Sigmoid colon (tissue), 7 donors: Measurements from ENCODE around the gene CCDC169. TPM values are rescaled to one million over a fixed set of nuclear protein-coding genes. Genes with fewer than 3 reads are reported as not detected.

Experiments
- DNase-seq: peaks from one replicate; pipeline ENCODE4 v3.0.0-alpha.2; 2019
- H3K27ac ChIP-seq, 4 donors: fragments of 200-600 bp; sonication (generic); one replicate each; pipeline ENCODE4 v1.5.1; 2016 to 2019; ENCODE audit warnings: mild to moderate bottlenecking in 1 of 4
- H3K27me3 ChIP-seq, 3 donors: fragments of 200-600 bp; sonication (generic); one replicate each; pipeline ENCODE4 v1.5.1; 2019; ENCODE audit warnings: mild to moderate bottlenecking in 1 of 3
- H3K36me3 ChIP-seq, 4 donors: fragments of 200-600 bp; sonication (generic); one replicate each; pipeline ENCODE4 v1.5.1; 2016 to 2019
- H3K4me1 ChIP-seq, 4 donors: fragments of 200-600 bp; sonication (generic); one replicate each; pipeline ENCODE4 v1.5.1; 2017 to 2019
- H3K4me3 ChIP-seq, 4 donors: fragments of 200-600 bp; sonication (generic); one replicate each; pipeline ENCODE4 v1.5.1; 2017 to 2019; ENCODE audit warnings: mild to moderate bottlenecking in 2 of 4, moderate library complexity in 1 of 4
- H3K9me3 ChIP-seq, 4 donors: fragments of 200-600 bp in 3 of 4; sonication (generic) in 3 of 4; one replicate each; pipeline versions ENCODE4 v1.5.1 to v1.6.1; 2013 to 2019
- CTCF ChIP-seq, 4 experiments: fragments of 450-650 bp in 3 of 4; fragments of 200-600 bp in 1 of 4; IDR thresholded peaks; one replicate each; pipeline ENCODE4 v1.5.1; 2016 to 2019; ENCODE audit warnings: antibody characterized with exemption in 4 of 4, mild to moderate bottlenecking in 3 of 4, moderate library complexity in 2 of 4
- EP300 ChIP-seq, 4 donors: sonication (generic); formaldehyde crosslinking; IDR thresholded peaks; one replicate each; pipeline ENCODE4 v1.6.1; 2017; ENCODE audit warnings: antibody characterized with exemption in 4 of 4
- POLR2A ChIP-seq, 2 donors: fragments of 450-650 bp; IDR thresholded peaks; one replicate each; pipeline ENCODE4 v1.6.1; 2016; ENCODE audit warnings: antibody characterized with exemption in 2 of 2, mild to moderate bottlenecking in 2 of 2, moderate library complexity in 2 of 2
- POLR2AphosphoS5 ChIP-seq, 4 donors: sonication (generic); formaldehyde crosslinking; IDR thresholded peaks; one replicate each; pipeline ENCODE4 v1.6.1; 2017; ENCODE audit warnings: antibody characterized with exemption in 4 of 4
- WGBS, 2 donors: extraction: QIAGEN DNeasy Blood & Tissue Kit; methylation state at CpG; one replicate each; pipeline ENCODE4 v1.1.7; 2013; 5-methylcytosine and 5-hydroxymethylcytosine counted together
- intact Hi-C: fragments of 100-400 bp; cut with DNase I; formaldehyde crosslinking; loops from one replicate; pipeline ENCODE4 v1.15.1; 2023
- polyA plus RNA-seq, 3 donors: library from polyadenylated mRNA; stranded (reverse); fragments of 200-250 nt; gene quantifications; one replicate each; pipeline ENCODE4 v1.2.3, GENCODE V29; 2013
- total RNA-seq, 4 donors: library from RNA; depleted of rRNA; stranded (reverse); fragments of >200 nt; gene quantifications; one replicate each; pipeline ENCODE4 v1.1.0, GENCODE V29; 2016
- donor health status: healthy with polysubstance abuse.
- donor health status: Bipolar disorder and iron deficiency.
- donor health status: healthy.

CCDC169 gene
- total and polyA plus RNA-seq, 7 donors, result 0.42 to 12.5 (median 3.0) TPM; not detected in 2

- no peak for DNase-seq
- TF ChIP-seq CTCF (IDR thresholded peaks at IDR 0.05) (no peak), POLR2AphosphoS5 (IDR thresholded peaks at IDR 0.05) (no peak), POLR2A (IDR thresholded peaks at IDR 0.05) (no peak), EP300 (IDR thresholded peaks at IDR 0.05) (no peak)
- no peaks in the 10 kb centered on the region for H3K27me3 ChIP-seq
- intact Hi-C loops, result no loop called here
- H3K27ac ChIP-seq, result no peak overlapping the region
- no peak overlapping the region for H3K4me3 ChIP-seq
- H3K36me3 ChIP-seq, result peaks cover 0 to 17% (median 4%) of the 10 kb centered on the region in 4 donors
- peaks cover 0 to 4% (median 1%) of the 10 kb centered on the region in 4 donors for H3K9me3 ChIP-seq
- H3K4me1 ChIP-seq, result no peaks in the 10 kb centered on the region
Observed at GRCh38 chr13:36248700-36249099, 48.9 kb downstream of the CCDC169 start.

- TF ChIP-seq POLR2A (IDR thresholded peaks at IDR 0.05) (no peak), POLR2AphosphoS5 (IDR thresholded peaks at IDR 0.05) (no peak), CTCF (IDR thresholded peaks at IDR 0.05) (no peak), EP300 (IDR thresholded peaks at IDR 0.05) (no peak)
- Histone ChIP-seq H3K36me3 (peaks cover 0 to 17% (median 4%) of the 10 kb centered on the region in 4 donors), H3K27ac (no peak overlapping the region), H3K9me3 (peaks cover 0 to 4% (median 1%) of the 10 kb centered on the region in 4 donors), H3K4me1 (no peaks in the 10 kb centered on the region), H3K4me3 (no peak overlapping the region), H3K27me3 (no peaks in the 10 kb centered on the region)
- 55 to 63% methylated on average over 1 of the region's 1 CpG for WGBS, 2 donors
- intact Hi-C loops, result no loop called here
- no peak for DNase-seq
Observed at GRCh38 chr13:36244990-36245389, 52.6 kb downstream of the CCDC169 start.

- Histone ChIP-seq H3K4me3 (no peak overlapping the region), H3K27me3 (no peaks in the 10 kb centered on the region), H3K9me3 (peaks cover 0 to 4% (median 1%) of the 10 kb centered on the region in 4 donors), H3K4me1 (no peaks in the 10 kb centered on the region), H3K36me3 (peaks cover 0 to 17% (median 4%) of the 10 kb centered on the region in 4 donors), H3K27ac (no peak overlapping the region)
- WGBS, 2 donors, result 70 to 77% methylated on average over 2 of the region's 2 CpGs
- intact Hi-C loops, result no loop called here
- TF ChIP-seq EP300 (IDR thresholded peaks at IDR 0.05), result no peak
- no peak for TF ChIP-seq CTCF (IDR thresholded peaks at IDR 0.05)
- no peak for TF ChIP-seq POLR2AphosphoS5 (IDR thresholded peaks at IDR 0.05)
- TF ChIP-seq POLR2A (IDR thresholded peaks at IDR 0.05), result no peak
- no peak for DNase-seq
Observed at GRCh38 chr13:36244073-36244472, 53.5 kb downstream of the CCDC169 start.

- H3K9me3 ChIP-seq, result peaks cover 0 to 4% (median 1%) of the 10 kb centered on the region in 4 donors
- no peak overlapping the region for H3K27ac ChIP-seq
- H3K4me3 ChIP-seq, result no peak overlapping the region
- no peak for DNase-seq
- intact Hi-C loops, result no loop called here
- 88 to 91% methylated on average over 2 of the region's 2 CpGs for whole genome bisulfite sequencing, 2 donors
- H3K27me3 ChIP-seq, result no peaks in the 10 kb centered on the region
- no peak for TF ChIP-seq POLR2A (IDR thresholded peaks at IDR 0.05)
- TF ChIP-seq EP300 (IDR thresholded peaks at IDR 0.05), result no peak
- no peak for TF ChIP-seq POLR2AphosphoS5 (IDR thresholded peaks at IDR 0.05)
- no peak for TF ChIP-seq CTCF (IDR thresholded peaks at IDR 0.05)
- no peaks in the 10 kb centered on the region for H3K4me1 ChIP-seq
- peaks cover 0 to 14% (median 3%) of the 10 kb centered on the region in 4 donors for H3K36me3 ChIP-seq
Observed at GRCh38 chr13:36242761-36243160, 54.9 kb downstream of the CCDC169 start.

GRCh38 chr13:36231236-36231635 is 66.4 kb downstream of the CCDC169 start:
- 73 to 80% methylated on average over 3 of the region's 3 CpGs for WGBS, 2 donors
- Histone ChIP-seq H3K36me3 (no peaks in the 10 kb centered on the region), H3K9me3 (peaks cover 0 to 3% (median 0%) of the 10 kb centered on the region in 4 donors), H3K4me3 (no peak overlapping the region), H3K27me3 (no peaks in the 10 kb centered on the region), H3K27ac (no peak overlapping the region), H3K4me1 (no peaks in the 10 kb centered on the region)
- intact Hi-C loops, result no loop called here
- no peak for DNase-seq
- TF ChIP-seq POLR2A (IDR thresholded peaks at IDR 0.05), result no peak
- TF ChIP-seq EP300 (IDR thresholded peaks at IDR 0.05), result no peak
- TF ChIP-seq CTCF (IDR thresholded peaks at IDR 0.05), result no peak
- no peak for TF ChIP-seq POLR2AphosphoS5 (IDR thresholded peaks at IDR 0.05)
